GM10266 (cell line): ENCODE data around the gene PAGE4.

Experiments
- DNase-seq: peaks from one replicate; pipeline ENCODE4 v3.0.0; 2012; ENCODE audit errors: extremely low spot score
- TF ChIP-seq, protein P1 (sequence below): IDR thresholded peaks from 2 replicates; pipeline ENCODE4 v1.5.1; 2012; ENCODE audit warnings: mild to moderate bottlenecking, low read depth; ENCODE audit not compliant: control insufficient read depth, insufficient read depth; ENCODE audit errors: missing control alignments

Gene PAGE4

DNA sequence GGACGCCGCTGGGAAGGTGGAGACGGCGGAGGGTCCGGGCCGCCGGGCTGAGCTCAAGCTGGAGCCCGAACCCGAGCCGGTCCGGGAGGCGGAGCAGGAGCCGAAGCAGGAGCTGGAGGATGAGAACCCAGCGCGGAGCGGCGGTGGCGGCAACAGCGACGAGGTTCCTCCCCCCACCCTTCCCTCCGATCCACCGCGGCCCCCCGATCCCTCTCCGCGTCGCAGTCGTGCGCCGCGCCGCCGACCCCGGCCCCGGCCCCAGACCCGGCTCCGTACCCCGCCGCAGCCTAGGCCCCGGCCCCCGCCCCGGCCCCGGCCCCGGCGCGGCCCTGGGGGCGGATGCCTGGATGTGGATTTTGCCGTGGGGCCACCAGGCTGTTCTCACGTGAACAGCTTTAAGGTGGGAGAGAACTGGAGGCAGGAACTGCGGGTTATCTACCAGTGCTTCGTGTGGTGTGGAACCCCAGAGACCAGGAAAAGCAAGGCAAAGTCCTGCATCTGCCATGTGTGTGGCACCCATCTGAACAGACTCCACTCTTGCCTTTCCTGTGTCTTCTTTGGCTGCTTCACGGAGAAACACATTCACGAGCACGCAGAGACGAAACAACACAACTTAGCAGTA, 50.7 kb downstream of the PAGE4 start:
- TF ChIP-seq, protein P1, sequence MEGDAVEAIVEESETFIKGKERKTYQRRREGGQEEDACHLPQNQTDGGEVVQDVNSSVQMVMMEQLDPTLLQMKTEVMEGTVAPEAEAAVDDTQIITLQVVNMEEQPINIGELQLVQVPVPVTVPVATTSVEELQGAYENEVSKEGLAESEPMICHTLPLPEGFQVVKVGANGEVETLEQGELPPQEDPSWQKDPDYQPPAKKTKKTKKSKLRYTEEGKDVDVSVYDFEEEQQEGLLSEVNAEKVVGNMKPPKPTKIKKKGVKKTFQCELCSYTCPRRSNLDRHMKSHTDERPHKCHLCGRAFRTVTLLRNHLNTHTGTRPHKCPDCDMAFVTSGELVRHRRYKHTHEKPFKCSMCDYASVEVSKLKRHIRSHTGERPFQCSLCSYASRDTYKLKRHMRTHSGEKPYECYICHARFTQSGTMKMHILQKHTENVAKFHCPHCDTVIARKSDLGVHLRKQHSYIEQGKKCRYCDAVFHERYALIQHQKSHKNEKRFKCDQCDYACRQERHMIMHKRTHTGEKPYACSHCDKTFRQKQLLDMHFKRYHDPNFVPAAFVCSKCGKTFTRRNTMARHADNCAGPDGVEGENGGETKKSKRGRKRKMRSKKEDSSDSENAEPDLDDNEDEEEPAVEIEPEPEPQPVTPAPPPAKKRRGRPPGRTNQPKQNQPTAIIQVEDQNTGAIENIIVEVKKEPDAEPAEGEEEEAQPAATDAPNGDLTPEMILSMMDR: no peak
- DNase-seq: no peak

DNA sequence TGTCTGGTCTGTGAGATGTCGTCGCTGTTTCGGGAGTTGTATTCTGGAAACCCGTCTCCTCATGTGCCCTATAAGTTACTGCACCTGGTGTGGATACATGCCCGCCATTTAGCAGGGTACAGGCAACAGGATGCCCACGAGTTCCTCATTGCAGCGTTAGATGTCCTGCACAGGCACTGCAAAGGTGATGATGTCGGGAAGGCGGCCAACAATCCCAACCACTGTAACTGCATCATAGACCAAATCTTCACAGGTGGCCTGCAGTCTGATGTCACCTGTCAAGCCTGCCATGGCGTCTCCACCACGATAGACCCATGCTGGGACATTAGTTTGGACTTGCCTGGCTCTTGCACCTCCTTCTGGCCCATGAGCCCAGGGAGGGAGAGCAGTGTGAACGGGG, 51.6 kb downstream of the PAGE4 start:
- TF ChIP-seq, protein P1: no peak
- DNase-seq: no peak
